ENCODE data around the gene PLD1. TPM values are rescaled to one million over a fixed set of nuclear protein-coding genes. Genes with fewer than 3 reads are reported as not detected.

The PLD1 gene
- total RNA-seq, 1 donor from 2014 or later, result 25.4 TPM

DNA sequence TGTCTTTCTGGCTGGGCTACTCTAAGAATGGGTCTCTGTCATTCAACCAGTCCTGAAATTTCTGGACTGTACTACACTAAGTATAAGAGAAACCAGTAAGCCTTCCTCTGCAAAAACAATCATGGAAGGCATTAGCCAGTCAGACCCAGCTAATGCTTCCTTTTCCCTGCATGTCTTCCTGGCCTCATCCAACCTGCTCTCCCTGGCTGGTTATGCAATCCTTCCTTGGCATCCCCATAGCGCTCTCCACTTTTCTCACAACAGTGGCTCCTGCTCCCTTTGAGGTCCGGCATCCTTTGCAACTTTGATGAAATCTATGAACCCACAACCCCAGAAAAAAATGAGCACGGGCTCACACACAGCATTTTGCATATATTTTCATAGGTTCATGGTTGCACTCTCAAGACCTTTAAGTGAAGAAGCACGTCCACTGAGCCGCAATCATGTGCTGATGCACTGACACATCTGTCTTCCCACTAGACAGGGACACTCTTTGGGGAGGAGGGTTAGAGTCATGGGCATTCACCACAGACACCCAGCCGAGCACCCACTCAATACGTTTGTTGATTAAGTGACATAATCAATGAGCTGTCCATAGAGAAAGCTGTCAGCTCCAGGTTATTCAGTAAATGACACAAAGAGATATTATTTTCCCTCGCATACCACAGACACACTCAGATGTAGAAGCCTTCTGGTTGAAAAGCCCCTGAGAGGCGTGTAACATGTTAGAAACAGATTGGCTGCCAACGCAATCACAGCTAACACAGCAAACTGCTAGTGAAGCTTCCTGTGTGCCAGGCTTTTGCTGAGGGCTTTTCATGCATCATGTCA lies 66.7 kb downstream of the PLD1 start:
- no peaks in the 10 kb centered on the region for H3K27me3 ChIP-seq
- no peak overlapping the region for H3K4me3 ChIP-seq
- H3K36me3 ChIP-seq, result no peaks in the 10 kb centered on the region
- no peaks in the 10 kb centered on the region for H3K9me3 ChIP-seq
- no peak overlapping the region for H3K27ac ChIP-seq
- intact Hi-C loops (cut with DNase I), result no loop called here
- DNase-seq, result no peak
- H3K4me1 ChIP-seq, result peaks cover 3% of the 10 kb centered on the region
- TF ChIP-seq, protein P1, sequence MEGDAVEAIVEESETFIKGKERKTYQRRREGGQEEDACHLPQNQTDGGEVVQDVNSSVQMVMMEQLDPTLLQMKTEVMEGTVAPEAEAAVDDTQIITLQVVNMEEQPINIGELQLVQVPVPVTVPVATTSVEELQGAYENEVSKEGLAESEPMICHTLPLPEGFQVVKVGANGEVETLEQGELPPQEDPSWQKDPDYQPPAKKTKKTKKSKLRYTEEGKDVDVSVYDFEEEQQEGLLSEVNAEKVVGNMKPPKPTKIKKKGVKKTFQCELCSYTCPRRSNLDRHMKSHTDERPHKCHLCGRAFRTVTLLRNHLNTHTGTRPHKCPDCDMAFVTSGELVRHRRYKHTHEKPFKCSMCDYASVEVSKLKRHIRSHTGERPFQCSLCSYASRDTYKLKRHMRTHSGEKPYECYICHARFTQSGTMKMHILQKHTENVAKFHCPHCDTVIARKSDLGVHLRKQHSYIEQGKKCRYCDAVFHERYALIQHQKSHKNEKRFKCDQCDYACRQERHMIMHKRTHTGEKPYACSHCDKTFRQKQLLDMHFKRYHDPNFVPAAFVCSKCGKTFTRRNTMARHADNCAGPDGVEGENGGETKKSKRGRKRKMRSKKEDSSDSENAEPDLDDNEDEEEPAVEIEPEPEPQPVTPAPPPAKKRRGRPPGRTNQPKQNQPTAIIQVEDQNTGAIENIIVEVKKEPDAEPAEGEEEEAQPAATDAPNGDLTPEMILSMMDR (IDR thresholded peaks at IDR 0.05), result no peak
- no peak for ATAC-seq

DNA sequence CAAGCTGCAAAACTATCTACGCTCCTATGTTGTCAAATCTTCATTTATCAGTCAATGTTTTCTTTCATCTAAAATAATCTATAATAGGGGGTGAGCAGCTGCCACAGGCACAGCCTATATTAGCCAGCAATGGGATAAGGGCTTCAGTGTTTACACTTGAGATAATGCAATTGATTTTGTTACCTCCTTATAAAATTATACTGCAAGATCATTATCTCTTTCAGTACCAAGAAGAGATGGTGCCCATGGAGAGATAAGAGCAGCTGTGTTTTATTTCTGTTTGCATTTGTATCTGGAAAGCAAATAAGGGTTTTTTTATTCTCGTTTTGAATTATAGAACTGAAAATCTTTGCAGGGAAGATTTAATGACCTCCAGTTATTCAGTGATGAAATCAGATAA lies 68.9 kb downstream of the PLD1 start:
- Histone ChIP-seq H3K9me3 (no peaks in the 10 kb centered on the region), H3K27me3 (no peaks in the 10 kb centered on the region), H3K27ac (no peak overlapping the region), H3K4me3 (no peak overlapping the region), H3K4me1 (no peaks in the 10 kb centered on the region), H3K36me3 (no peaks in the 10 kb centered on the region)
- intact Hi-C loops (cut with DNase I), result no loop called here
- ATAC-seq (no peak), DNase-seq (no peak)
- TF ChIP-seq, protein P1 (IDR thresholded peaks at IDR 0.05), result no peak

DNA sequence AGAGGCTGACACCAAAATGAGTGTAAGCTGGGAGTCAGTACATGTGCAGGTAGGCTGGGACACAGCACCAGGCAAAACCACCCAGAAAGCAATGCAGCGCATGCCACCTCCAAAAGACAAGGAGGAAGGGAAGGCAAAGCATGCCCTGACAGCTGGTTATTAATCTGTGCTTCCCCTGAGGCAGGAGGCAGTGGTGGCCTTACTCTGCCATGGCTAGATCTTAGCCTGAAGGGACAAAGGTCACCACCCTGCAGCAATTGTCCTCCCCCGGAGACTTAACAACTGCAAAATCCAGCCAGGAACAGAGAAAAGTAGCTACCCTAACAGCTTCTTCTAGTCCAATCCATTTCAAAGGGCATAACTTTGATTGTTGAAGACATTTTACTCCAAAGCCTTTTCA lies 73.7 kb downstream of the PLD1 start:
- H3K36me3 ChIP-seq, result peaks cover 9% of the 10 kb centered on the region
- H3K27me3 ChIP-seq, result no peaks in the 10 kb centered on the region
- H3K9me3 ChIP-seq, result no peaks in the 10 kb centered on the region
- intact Hi-C loops (cut with DNase I), result no loop called here
- H3K4me1 ChIP-seq, result no peaks in the 10 kb centered on the region
- no peak overlapping the region for H3K4me3 ChIP-seq
- TF ChIP-seq, protein P1 (IDR thresholded peaks at IDR 0.05), result no peak
- DNase-seq (no peak), ATAC-seq (no peak)
- no peak overlapping the region for H3K27ac ChIP-seq

DNA sequence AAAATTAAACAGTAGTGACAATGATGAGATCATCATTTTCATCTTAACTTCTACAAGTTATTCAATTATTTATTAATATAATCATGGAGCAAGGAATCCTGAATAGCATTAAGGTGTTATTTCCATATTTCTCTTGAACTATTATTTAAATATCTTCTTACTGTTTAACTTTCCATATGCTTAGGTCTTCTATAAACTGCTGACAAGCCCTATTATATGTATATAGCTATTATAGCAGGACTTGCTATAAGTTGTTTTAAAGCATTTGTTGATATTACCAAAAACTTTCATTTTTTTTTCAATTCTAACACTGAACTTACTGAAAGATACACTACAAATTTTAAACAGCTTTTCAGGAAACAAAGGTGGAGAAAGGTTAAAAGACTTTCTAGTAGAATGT lies 76.7 kb downstream of the PLD1 start:
- Histone ChIP-seq H3K36me3 (peaks cover 9% of the 10 kb centered on the region), H3K27me3 (no peaks in the 10 kb centered on the region), H3K4me1 (no peaks in the 10 kb centered on the region), H3K4me3 (no peak overlapping the region), H3K27ac (no peak overlapping the region), H3K9me3 (no peaks in the 10 kb centered on the region)
- no peak for DNase-seq
- TF ChIP-seq, protein P1 (IDR thresholded peaks at IDR 0.05), result no peak
- intact Hi-C loops (cut with DNase I), result no loop called here
- no peak for ATAC-seq

DNA sequence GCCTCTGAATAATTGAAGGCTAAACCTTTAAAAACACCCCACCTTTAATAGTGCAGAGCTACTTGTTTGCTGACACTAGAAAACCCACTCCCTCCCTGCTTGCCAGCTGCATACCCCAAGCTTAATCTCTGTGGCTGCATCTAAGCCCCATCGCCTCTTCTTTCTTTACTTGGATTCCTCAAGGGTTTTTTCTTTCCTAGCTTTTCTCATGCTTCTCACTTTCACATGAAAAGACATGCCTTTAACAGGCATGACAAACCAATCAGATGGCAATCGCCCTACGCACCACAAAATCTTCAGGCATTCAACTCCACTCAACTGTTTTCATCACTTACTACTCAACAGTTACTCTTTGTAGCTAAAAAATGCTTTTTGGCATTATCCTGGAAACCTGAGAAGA lies 77.5 kb downstream of the PLD1 start:
- peaks cover 9% of the 10 kb centered on the region for H3K36me3 ChIP-seq
- no peaks in the 10 kb centered on the region for H3K4me1 ChIP-seq
- H3K9me3 ChIP-seq, result no peaks in the 10 kb centered on the region
- no peak overlapping the region for H3K4me3 ChIP-seq
- no peak overlapping the region for H3K27ac ChIP-seq
- no peak for DNase-seq
- ATAC-seq, result no peak
- intact Hi-C loops (cut with DNase I), result no loop called here
- TF ChIP-seq, protein P1 (IDR thresholded peaks at IDR 0.05), result no peak
- H3K27me3 ChIP-seq, result no peaks in the 10 kb centered on the region

Data from upper lobe of right lung (tissue), 1 donor.